GM23338 (cell line): ENCODE measurements around the gene TSPEAR. TPM values are rescaled to one million over a fixed set of nuclear protein-coding genes. Genes with fewer than 3 reads are reported as not detected.

Source experiments
- ATAC-seq: fragments of 200-7000 bp; cut with Tn5 transposase; 3 replicates; pipeline ENCODE4 v1.9.1; 2020
- DNase-seq: peaks from one replicate; pipeline ENCODE4 v3.0.0-alpha.2; 2015; ENCODE audit warnings: low spot score
- H2AFZ ChIP-seq: fragments of 200-600 bp; sonication (generic); 2 replicates; pipeline ENCODE4 v1.8.0; 2016; ENCODE audit warnings: antibody characterized with exemption, mild to moderate bottlenecking, moderate library complexity
- H3F3A ChIP-seq: fragments of 200-600 bp; sonication (generic); replicated peaks from 2 replicates; pipeline ENCODE4 v1.8.0; 2017; ENCODE audit warnings: antibody characterized with exemption, mixed run types, low read depth
- H3K27ac ChIP-seq: fragments of 200-600 bp; sonication (generic); 2 replicates; pipeline ENCODE4 v1.6.1; 2016; ENCODE audit warnings: low read depth
- H3K27me3 ChIP-seq: fragments of 200-600 bp; sonication (generic); 2 replicates; pipeline ENCODE4 v1.8.0; 2016; ENCODE audit warnings: mild to moderate bottlenecking, mixed run types, moderate library complexity; ENCODE audit not compliant: insufficient read depth
- H3K36me3 ChIP-seq: fragments of 200-600 bp; sonication (generic); 2 replicates; pipeline ENCODE4 v1.8.0; 2016; ENCODE audit warnings: mild to moderate bottlenecking; ENCODE audit not compliant: insufficient read depth
- H3K4me1 ChIP-seq: fragments of 200-600 bp; sonication (generic); 2 replicates; pipeline ENCODE4 v1.8.0; 2016; ENCODE audit warnings: mild to moderate bottlenecking, moderate library complexity; ENCODE audit not compliant: insufficient read depth
- H3K4me2 ChIP-seq: fragments of 200-600 bp; sonication (generic); 2 replicates; pipeline ENCODE4 v1.7.1; 2017; ENCODE audit warnings: mixed run types
- H3K4me3 ChIP-seq: fragments of 200-600 bp; sonication (generic); 2 replicates; pipeline ENCODE4 v1.6.1; 2016; ENCODE audit warnings: mixed run types
- H3K79me2 ChIP-seq: fragments of 200-600 bp; sonication (generic); replicated peaks from 2 replicates; pipeline ENCODE4 v1.8.0; 2017; ENCODE audit warnings: mild to moderate bottlenecking; ENCODE audit not compliant: insufficient read depth
- H3K9me2 ChIP-seq: fragments of 200-600 bp; sonication (generic); 2 replicates; pipeline ENCODE4 v1.8.0; 2017; ENCODE audit not compliant: insufficient read depth
- H4K20me1 ChIP-seq: fragments of 200-600 bp; sonication (generic); replicated peaks from 2 replicates; pipeline ENCODE4 v1.8.0; 2017; ENCODE audit warnings: mild to moderate bottlenecking; ENCODE audit not compliant: insufficient read depth
- H3K27ac Mint-ChIP-seq: 2 replicates; pipeline ENCODE4 v1.8.0; 2020; ENCODE audit warnings: inconsistent platforms, mild to moderate bottlenecking, moderate library complexity, mixed read lengths
- H3K27me3 Mint-ChIP-seq: 3 replicates; pipeline ENCODE4 v1.8.0; 2022; ENCODE audit warnings: low read depth, mild to moderate bottlenecking, moderate library complexity, mixed read lengths, inconsistent platforms; ENCODE audit not compliant: insufficient read depth, poor library complexity
- H3K36me3 Mint-ChIP-seq: 3 replicates; pipeline ENCODE4 v1.8.0; 2021; ENCODE audit warnings: low read depth, mild to moderate bottlenecking, inconsistent platforms, moderate library complexity, mixed read lengths
- H3K4me1 Mint-ChIP-seq: 3 replicates; pipeline ENCODE4 v1.8.0; 2020; ENCODE audit warnings: mild to moderate bottlenecking, inconsistent platforms, mixed read lengths
- H3K4me3 Mint-ChIP-seq: 3 replicates; pipeline ENCODE4 v1.8.0; 2021; ENCODE audit warnings: moderate library complexity, mild to moderate bottlenecking, inconsistent platforms, mixed read lengths
- H3K9me3 Mint-ChIP-seq: 3 replicates; pipeline ENCODE4 v1.8.0; 2020; ENCODE audit warnings: moderate library complexity, mild to moderate bottlenecking, inconsistent platforms, mixed read lengths
- EZH2 ChIP-seq: fragments of 200-600 bp; sonication (generic); IDR thresholded peaks from one replicate; pipeline ENCODE4 v1.8.0; 2017; ENCODE audit warnings: antibody characterized with exemption, mild to moderate bottlenecking, low read depth; ENCODE audit not compliant: unreplicated experiment
- EZH2phosphoT487 ChIP-seq: fragments of 200-600 bp; sonication (generic); IDR thresholded peaks from one replicate; pipeline ENCODE4 v1.8.1; 2018; ENCODE audit warnings: antibody characterized with exemption; ENCODE audit not compliant: unreplicated experiment
- NANOG ChIP-seq: IDR thresholded peaks from 2 replicates; pipeline ENCODE4 v1.6.1; 2016; ENCODE audit warnings: antibody characterized with exemption, borderline replicate concordance
- POLR2AphosphoS5 ChIP-seq: IDR thresholded peaks from 2 replicates; pipeline ENCODE4 v1.6.1; 2016; ENCODE audit warnings: antibody characterized with exemption, low read depth
- STAT1 ChIP-seq: IDR thresholded peaks from one replicate; pipeline ENCODE4 v1.6.1; 2016; ENCODE audit warnings: antibody characterized with exemption; ENCODE audit not compliant: unreplicated experiment
- ZNF114 ChIP-seq: fragments of 250-450 bp; sonication (Bioruptor Pico); IDR thresholded peaks from 2 replicates; pipeline ENCODE4 v1.5.0; 2020; ENCODE audit warnings: mild to moderate bottlenecking, moderate library complexity
- ZNF331 ChIP-seq: fragments of 250-450 bp; sonication (Bioruptor Pico); IDR thresholded peaks from 2 replicates; pipeline ENCODE4 v1.5.0; 2020; ENCODE audit warnings: low read depth, mild to moderate bottlenecking, moderate library complexity
- polyA plus RNA-seq: library from polyadenylated mRNA; unstranded; fragments of >200 nt; fragmentation: Nextera tagmentation; extraction: Ambion mirVana; gene quantifications from 2 replicates; pipeline ENCODE4 v1.2.1, GENCODE V29; 2016
- total RNA-seq: library from RNA; depleted of rRNA; stranded (reverse); fragments of >200 nt; shearing (Covaris generic); gene quantifications from 2 replicates; pipeline ENCODE4 v1.2.3, GENCODE V29; 2014
- TF ChIP-seq, protein P1 (sequence below): fragments of 250-450 bp; sonication (Bioruptor Pico); IDR thresholded peaks from 2 replicates; pipeline ENCODE4 v1.5.0; 2020; ENCODE audit warnings: mild to moderate bottlenecking, moderate library complexity
- TF ChIP-seq, protein P2 (sequence below), 2 experiments: fragments of 200-600 bp in 1 of 2; sonication (generic) in 1 of 2; conservative IDR thresholded peaks; 2 replicates each; pipeline versions ENCODE4 v1.5.1 to v1.6.1; 2016 to 2017; ENCODE audit warnings: antibody characterized with exemption in 2 of 2, low read depth in 2 of 2, mild to moderate bottlenecking in 2 of 2, moderate library complexity in 1 of 2

Gene TSPEAR
- total and polyA plus RNA-seq, 2 experiments from 2014 or later = 0.35 to 0.92 TPM

DNA sequence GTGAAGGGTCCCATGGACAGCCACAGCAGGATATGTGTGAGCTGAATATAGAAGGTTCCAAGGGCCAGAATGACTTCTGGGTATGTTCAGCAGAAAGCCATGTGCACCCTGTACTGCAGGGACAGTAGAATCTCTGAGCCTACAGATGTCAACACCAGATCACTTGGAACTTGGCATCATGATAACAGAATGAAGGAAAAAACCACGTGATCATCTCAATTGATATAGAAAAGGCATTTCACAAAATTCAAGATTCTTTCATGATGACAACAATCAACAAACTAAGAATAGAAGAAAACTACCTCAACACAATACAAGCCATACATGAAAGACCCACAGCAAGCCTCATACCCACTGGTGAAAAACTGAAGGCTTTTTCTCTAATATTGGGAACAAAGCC, 43.8 kb downstream of the TSPEAR start:
- ATAC-seq (no peak), DNase-seq (no peak)
- Mint-ChIP-seq H3K4me3 (no peak overlapping the region), H3K27ac (no peak overlapping the region), H3K36me3 (peaks cover 12% of the 10 kb centered on the region), H3K9me3 (peaks cover 47% of the 10 kb centered on the region), H3K27me3 (peaks cover 1% of the 10 kb centered on the region), H3K4me1 (no peaks in the 10 kb centered on the region; the same call in 2 of the 3 replicates)
- H2AFZ ChIP-seq = no peak overlapping the region
- TF ChIP-seq ZNF331 (CRISPR knock-in tag) = no peak
- no peak overlapping the region for H3K4me3 ChIP-seq
- no peaks in the 10 kb centered on the region for H3F3A ChIP-seq
- no peaks in the 10 kb centered on the region for H3K79me2 ChIP-seq
- H3K4me2 ChIP-seq = no peak overlapping the region
- no peaks in the 10 kb centered on the region for H4K20me1 ChIP-seq
- H3K4me1 ChIP-seq = no peaks in the 10 kb centered on the region
- no peaks in the 10 kb centered on the region for H3K27me3 ChIP-seq
- H3K36me3 ChIP-seq = no peaks in the 10 kb centered on the region
- no peaks in the 10 kb centered on the region for H3K9me2 ChIP-seq
- H3K27ac ChIP-seq = no peak overlapping the region

DNA sequence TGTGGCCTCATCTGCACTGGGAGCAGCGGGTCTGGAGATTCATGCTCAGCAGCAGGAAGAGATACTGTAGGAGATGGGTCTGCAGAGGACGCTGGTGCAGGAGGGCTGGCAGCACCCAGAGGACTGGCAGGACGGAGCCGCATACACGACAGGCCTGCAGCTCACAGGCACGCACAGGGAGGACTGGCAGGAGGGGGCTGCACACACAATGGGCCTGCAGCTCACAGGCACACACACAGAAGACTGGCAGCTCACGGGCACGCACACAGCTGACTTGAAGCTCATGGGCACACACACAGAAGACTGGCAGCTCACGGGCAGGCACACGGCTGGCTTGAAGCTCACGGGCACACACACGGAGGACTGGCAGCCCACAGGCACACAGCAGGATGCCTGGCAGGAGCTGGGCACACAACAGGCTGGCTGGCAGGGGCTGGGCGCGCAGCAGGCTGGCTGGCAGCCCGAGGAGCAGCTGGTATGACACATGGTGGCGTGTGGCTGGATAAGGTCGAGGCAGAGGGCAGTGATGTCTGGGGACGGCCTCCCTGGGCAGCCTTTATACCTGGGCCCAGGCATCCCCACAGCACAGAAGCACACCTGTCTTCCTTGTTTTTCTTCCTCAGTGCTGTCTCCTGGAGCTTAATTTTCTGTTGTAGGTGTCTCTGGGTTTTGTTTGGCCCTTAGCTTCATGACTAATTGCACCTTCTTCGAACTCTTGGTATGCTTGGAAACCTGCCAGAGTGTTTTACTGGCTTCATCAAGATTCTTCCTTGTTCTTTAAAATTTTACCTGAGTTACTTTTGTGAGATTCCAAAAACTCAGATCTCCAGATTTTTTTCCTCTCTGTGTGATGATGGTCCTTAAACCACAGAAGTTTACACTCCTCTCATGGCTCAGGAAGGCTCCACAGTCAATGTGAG, 44.7 kb downstream of the TSPEAR start, which contains the start of gene KRTAP12-2:
KRTAP12-2 (minus strand) TSS at position 527 of the 920 bp plus-strand sequence; CDS start at position 486, 41 bp downstream.
- Histone ChIP-seq H3K36me3 (no peaks in the 10 kb centered on the region), H3K9me2 (no peaks in the 10 kb centered on the region), H3K27me3 (no peaks in the 10 kb centered on the region), H3F3A (no peaks in the 10 kb centered on the region), H3K79me2 (no peaks in the 10 kb centered on the region), H3K27ac (no peak within 1 kb of the TSS), H3K4me3 (no peak within 1 kb of the TSS), H3K4me2 (no peak within 1 kb of the TSS), H3K4me1 (no peaks in the 10 kb centered on the region), H4K20me1 (no peaks in the 10 kb centered on the region), H2AFZ (no peak within 1 kb of the TSS)
- Mint-ChIP-seq H3K9me3 (peaks cover 39% of the 10 kb centered on the region), H3K4me3 (no peak within 1 kb of the TSS), H3K36me3 (peaks cover 12% of the 10 kb centered on the region), H3K27ac (no peak within 1 kb of the TSS), H3K27me3 (peaks cover 1% of the 10 kb centered on the region), H3K4me1 (peaks cover 2% of the 10 kb centered on the region)
- ATAC-seq (no peak), DNase-seq (no peak)
- no peak for TF ChIP-seq ZNF114 (CRISPR knock-in tag)
- TF ChIP-seq STAT1 = no peak
- TF ChIP-seq EZH2 = no peak
- no peak for TF ChIP-seq NANOG
- TF ChIP-seq, protein P1, sequence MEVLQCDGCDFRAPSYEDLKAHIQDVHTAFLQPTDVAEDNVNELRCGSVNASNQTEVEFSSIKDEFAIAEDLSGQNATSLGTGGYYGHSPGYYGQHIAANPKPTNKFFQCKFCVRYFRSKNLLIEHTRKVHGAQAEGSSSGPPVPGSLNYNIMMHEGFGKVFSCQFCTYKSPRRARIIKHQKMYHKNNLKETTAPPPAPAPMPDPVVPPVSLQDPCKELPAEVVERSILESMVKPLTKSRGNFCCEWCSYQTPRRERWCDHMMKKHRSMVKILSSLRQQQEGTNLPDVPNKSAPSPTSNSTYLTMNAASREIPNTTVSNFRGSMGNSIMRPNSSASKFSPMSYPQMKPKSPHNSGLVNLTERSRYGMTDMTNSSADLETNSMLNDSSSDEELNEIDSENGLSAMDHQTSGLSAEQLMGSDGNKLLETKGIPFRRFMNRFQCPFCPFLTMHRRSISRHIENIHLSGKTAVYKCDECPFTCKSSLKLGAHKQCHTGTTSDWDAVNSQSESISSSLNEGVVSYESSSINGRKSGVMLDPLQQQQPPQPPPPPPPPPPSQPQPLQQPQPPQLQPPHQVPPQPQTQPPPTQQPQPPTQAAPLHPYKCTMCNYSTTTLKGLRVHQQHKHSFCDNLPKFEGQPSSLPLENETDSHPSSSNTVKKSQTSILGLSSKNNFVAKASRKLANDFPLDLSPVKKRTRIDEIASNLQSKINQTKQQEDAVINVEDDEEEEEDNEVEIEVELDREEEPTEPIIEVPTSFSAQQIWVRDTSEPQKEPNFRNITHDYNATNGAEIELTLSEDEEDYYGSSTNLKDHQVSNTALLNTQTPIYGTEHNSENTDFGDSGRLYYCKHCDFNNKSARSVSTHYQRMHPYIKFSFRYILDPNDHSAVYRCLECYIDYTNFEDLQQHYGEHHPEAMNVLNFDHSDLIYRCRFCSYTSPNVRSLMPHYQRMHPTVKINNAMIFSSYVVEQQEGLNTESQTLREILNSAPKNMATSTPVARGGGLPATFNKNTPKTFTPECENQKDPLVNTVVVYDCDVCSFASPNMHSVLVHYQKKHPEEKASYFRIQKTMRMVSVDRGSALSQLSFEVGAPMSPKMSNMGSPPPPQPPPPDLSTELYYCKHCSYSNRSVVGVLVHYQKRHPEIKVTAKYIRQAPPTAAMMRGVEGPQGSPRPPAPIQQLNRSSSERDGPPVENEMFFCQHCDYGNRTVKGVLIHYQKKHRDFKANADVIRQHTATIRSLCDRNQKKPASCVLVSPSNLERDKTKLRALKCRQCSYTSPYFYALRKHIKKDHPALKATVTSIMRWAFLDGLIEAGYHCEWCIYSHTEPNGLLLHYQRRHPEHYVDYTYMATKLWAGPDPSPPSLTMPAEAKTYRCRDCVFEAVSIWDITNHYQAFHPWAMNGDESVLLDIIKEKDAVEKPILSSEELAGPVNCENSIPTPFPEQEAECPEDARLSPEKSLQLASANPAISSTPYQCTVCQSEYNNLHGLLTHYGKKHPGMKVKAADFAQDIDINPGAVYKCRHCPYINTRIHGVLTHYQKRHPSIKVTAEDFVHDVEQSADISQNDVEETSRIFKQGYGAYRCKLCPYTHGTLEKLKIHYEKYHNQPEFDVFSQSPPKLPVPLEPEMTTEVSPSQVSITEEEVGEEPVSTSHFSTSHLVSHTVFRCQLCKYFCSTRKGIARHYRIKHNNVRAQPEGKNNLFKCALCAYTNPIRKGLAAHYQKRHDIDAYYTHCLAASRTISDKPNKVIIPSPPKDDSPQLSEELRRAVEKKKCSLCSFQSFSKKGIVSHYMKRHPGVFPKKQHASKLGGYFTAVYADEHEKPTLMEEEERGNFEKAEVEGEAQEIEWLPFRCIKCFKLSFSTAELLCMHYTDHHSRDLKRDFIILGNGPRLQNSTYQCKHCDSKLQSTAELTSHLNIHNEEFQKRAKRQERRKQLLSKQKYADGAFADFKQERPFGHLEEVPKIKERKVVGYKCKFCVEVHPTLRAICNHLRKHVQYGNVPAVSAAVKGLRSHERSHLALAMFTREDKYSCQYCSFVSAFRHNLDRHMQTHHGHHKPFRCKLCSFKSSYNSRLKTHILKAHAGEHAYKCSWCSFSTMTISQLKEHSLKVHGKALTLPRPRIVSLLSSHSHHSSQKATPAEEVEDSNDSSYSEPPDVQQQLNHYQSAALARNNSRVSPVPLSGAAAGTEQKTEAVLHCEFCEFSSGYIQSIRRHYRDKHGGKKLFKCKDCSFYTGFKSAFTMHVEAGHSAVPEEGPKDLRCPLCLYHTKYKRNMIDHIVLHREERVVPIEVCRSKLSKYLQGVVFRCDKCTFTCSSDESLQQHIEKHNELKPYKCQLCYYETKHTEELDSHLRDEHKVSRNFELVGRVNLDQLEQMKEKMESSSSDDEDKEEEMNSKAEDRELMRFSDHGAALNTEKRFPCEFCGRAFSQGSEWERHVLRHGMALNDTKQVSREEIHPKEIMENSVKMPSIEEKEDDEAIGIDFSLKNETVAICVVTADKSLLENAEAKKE (CRISPR knock-in tag) = no peak
- no peak for TF ChIP-seq EZH2phosphoT487
- TF ChIP-seq, protein P2, sequence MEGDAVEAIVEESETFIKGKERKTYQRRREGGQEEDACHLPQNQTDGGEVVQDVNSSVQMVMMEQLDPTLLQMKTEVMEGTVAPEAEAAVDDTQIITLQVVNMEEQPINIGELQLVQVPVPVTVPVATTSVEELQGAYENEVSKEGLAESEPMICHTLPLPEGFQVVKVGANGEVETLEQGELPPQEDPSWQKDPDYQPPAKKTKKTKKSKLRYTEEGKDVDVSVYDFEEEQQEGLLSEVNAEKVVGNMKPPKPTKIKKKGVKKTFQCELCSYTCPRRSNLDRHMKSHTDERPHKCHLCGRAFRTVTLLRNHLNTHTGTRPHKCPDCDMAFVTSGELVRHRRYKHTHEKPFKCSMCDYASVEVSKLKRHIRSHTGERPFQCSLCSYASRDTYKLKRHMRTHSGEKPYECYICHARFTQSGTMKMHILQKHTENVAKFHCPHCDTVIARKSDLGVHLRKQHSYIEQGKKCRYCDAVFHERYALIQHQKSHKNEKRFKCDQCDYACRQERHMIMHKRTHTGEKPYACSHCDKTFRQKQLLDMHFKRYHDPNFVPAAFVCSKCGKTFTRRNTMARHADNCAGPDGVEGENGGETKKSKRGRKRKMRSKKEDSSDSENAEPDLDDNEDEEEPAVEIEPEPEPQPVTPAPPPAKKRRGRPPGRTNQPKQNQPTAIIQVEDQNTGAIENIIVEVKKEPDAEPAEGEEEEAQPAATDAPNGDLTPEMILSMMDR (conservative IDR thresholded peaks at IDR 0.05; ENCODE audit: low read depth in 2 of 2) = no peak
- TF ChIP-seq POLR2AphosphoS5 = no peak
